ENCODE measurements around the gene PXDN.

GRCh38 chr2:1621501-1621900 lies 122.8 kb downstream of the PXDN start:
- no peak for TF ChIP-seq CTCF (IDR thresholded peaks at IDR 0.05)
- TF ChIP-seq POLR2A (IDR thresholded peaks at IDR 0.05), result no peak

Measured in heart left ventricle (tissue), 13 donors.